H4 (cell line): ENCODE measurements around the gene ST6GALNAC2. TPM values are rescaled to one million over a fixed set of nuclear protein-coding genes. Genes with fewer than 3 reads are reported as not detected.

ENCODE experiments used
- DNase-seq: peaks from one replicate; pipeline ENCODE4 v3.0.0-alpha.2; 2015; ENCODE audit warnings: low spot score
- total RNA-seq: library from RNA; depleted of rRNA; stranded (reverse); fragments of >200 nt; shearing (Covaris generic); gene quantifications from 2 replicates; pipeline ENCODE4 v1.2.3, GENCODE V29; 2014

ST6GALNAC2 gene
- total RNA-seq, 1 experiment from 2014 or later: 0.14 TPM

DNA sequence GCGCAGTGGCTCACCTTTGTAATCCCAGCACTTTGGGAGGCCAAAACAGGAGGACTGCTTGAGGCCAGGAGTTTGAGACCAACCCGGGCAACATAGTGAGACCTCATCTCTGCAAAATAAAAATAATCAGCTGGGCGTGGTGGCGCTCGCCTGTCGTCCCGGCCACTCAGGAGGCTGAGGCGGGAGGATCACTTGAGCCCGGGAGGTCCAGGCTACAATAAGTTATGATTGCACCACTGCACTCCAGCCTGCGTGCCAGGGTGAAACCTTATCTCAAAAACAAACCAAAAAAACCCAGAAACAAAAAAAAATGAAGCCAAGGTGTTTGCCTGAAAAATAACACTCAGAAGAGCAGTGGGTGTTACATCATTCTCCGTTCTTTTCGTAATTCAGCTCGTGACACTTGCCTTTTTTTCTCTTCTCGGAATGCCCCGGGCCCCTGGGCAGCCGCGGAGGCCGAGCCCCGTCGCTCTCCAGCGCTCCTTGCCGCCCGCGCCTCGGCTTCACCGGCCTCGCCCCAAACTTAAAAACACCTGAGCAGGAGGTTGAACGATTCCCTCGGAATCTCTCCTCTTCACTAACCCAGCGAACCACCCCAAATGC is 28.8 kb downstream of the ST6GALNAC2 start:
- peak; percentile 40 for DNase-seq

DNA sequence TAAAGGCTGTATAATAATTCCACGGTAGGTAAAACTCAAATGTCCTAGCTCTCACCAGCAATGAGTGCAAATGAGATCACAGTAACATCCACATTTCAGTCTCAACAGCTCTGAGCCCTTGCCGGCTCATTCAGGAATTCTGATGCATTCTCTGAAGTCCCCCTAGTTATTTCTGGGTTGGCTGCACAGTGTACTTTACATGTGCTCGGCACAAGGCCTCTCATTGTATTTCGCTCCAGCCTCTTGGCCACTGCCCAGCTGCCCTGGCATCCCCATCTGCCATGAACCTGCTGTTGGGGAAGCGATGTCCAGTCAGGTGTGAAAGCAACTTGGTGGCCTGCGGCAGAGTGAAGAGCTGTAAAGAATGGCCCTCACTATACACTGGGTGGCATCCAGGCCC is 31.5 kb downstream of the ST6GALNAC2 start:
- DNase-seq: no peak

DNA sequence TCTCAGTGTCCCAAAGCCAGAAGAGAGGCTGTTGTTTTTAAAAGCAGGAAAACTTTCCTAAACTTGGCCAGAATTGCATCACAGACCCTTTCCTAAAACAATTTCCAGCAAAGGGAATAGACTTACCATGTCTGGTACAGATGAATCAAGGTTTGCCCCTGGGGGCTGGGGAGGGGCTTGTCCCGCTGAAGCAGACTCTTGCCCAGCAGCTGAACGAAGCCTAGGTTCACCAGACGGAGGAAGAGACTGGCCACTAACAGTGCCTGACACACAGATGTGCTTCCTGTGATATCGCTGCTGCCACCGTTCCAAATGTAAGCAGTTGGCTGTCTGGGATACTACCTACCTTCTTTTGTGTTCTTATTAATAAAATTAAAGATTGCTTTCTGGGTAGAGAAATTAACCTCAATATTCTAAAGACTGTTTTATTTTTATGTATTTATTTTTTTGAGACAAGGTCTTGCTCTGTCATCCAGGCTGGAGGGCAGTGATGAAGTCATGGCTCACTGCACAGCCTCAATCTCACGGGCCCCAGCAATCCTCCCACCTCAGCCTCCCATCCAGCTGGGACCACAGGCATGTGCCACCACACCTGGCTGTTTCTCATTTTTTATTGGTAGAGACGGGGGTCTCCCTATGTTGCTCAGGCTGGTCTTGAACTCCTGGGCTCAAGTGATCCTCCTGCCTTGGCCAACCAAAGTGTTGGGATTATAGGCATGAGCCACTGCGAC is 32.3 kb downstream of the ST6GALNAC2 start:
- DNase-seq: no peak

DNA sequence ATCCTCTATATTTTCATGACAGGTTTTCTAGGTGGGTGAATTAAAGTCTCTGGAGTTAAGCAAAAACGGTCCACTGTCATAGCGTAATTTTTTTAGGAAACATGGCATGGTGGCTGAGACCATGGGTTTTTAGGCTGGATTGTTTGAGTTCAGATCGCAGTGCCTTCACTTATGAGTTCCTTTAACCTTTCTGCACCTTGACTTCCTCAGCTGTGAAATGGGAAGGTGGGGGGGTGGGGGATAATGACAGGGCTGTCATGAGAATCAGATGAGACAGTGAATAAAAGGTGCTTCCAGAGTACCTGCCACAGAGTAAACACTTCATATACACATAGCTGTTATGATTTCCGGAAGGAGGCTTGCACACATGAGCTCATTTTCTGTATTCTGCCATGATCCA is 34.0 kb downstream of the ST6GALNAC2 start:
- no peak for DNase-seq

DNA sequence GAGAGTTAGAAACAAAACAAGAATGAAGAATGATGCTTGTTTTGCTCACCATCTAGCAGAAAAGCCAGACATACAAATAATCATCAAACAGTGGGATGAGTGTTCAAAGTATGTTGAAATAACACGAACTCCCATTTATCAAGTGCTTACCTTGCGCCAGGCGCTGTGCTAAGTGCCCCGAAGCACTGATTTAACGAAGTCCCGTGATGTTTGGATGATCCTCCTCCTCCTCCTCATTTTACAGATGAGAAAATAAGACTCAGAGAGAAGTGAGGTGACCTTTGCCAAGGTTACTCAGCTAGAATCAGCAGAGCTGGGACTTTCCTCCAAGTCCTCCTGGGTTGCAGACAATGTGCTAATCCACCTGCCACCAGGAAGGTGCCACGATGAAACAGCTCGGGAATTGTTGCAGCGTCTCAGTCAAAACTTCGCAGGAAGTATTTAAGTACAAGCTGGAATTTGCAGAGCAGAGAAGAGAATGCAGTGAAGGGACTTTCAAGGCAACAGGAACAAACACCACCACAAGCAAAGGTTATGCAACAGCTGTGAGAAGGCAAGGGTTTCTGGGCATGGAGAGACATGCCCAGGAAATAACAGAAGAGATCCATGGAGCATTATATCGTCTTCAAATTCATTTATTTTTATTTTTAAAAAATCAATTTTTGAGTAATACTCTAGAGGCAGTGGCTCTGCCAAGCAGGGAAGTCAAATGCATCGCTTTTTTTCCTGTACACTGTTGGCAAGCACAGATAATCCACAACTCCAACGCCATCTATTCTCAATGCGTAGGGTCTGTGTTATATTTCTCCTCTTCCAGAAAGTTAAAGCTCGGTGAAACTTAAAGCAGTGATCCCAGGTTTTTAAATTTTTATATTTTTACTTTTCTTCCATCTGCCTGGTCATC is 34.7 kb downstream of the ST6GALNAC2 start:
- peak; percentile 44 for DNase-seq

DNA sequence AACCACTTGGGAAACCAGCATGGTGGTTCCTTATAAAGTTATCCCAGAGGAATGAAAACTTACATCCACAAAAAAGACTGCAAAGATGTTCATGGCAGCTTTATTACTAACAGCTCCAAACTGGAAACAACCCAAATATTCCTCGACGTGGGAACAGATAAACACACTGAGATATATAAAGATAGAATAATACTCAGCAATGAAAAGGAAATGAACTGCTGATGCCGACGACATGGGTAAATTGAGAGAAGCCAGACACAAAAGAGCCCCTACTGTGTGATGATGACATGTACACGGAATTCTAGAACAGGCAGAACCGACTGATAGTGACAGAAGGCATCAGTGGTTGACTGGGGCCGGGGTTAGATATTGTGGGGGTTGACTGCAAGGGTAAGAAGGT is 36.1 kb downstream of the ST6GALNAC2 start:
- no peak for DNase-seq

DNA sequence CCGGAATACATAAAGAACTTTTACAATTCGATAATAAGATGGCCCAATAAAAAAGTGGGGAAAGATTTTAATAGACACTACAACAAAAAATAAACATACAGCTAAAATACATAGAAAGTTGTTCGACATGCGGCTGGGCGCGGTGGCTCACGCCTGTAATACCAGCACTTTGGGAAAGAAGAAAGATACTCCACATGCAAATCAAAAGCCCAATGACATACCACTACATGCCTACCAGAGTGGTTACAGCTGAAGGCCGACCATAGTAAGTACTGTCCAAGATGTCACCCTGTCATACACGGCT is 36.5 kb downstream of the ST6GALNAC2 start:
- no peak for DNase-seq

DNA sequence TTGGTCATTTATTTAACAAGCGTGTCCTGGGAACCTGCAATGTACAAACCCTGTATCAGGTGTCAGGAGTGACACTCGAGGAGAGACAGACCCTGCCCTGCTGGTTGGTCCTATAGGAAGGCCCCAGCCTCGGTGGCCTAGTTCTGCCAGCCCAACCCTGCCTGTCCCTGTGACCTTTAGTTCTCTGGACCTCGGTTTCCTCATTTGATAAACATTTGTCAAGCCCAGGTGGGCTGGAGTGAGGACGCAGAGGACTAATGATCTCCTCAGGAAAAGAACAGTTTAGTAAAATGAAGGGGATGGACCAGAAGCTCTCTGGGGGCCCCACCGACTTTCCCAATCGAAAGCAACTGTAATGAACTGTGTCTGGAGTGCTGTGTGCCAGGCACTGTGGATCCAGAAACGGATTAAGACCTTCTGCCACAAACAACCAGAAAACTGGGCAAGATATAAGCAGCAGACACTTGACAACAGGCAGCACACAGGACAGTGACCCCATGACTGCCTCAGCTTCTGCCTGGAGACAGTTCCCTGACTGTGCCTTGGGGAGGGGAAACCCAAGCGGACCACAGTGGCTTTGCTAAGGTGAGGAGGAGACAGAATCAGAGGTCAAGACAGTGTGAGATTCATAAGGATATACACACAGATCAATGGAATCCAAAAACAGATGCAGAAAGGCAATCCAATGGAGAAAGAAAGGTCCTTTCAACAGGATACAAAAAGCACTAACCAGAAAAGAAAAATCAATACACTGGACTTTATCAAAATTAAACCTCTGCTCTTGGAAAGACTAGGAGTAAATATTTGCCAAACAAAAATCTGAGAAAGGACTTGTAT is 37.1 kb downstream of the ST6GALNAC2 start:
- DNase-seq: no peak

DNA sequence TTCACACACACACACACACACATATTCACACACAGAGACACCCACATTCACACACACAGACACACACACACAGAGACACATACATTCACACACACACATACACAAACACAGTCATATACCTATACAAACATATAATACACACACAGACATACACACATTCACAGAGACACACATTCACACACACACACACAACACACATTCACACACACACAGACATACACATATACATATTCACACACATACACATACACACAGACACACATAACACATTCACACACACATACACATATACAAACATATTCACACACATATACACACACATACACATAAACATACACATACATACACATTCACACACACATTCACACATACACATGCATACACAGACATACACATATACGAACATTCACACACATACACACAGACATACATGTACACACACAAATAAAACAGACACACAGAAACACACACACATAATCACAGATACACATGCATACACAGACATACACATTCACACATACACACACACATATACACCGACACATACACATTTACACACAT is 37.9 kb downstream of the ST6GALNAC2 start:
- DNase-seq: no peak

DNA sequence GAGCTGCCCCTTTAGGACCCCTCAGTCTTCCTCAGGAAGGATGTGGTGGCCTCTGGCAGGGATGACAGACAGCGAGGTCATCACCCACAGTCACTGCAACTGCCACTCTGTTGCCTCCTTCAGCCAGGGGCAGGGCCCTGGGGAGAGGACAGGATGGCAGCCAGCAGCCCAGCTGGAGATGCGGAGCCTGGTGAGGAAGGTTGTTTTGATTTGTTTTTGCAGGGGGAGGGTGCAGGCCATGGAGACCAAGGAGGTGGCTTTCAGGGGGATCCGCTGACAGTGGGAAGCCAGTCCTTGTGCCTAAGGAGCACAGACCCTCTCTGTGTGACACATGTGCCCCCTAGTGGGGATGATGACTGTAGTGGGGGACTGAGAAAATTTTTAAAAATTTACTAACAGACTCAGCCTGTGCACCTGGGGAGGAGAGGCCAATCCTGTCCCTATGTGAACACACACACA is 38.4 kb downstream of the ST6GALNAC2 start:
- peak; percentile 88 for DNase-seq

DNA sequence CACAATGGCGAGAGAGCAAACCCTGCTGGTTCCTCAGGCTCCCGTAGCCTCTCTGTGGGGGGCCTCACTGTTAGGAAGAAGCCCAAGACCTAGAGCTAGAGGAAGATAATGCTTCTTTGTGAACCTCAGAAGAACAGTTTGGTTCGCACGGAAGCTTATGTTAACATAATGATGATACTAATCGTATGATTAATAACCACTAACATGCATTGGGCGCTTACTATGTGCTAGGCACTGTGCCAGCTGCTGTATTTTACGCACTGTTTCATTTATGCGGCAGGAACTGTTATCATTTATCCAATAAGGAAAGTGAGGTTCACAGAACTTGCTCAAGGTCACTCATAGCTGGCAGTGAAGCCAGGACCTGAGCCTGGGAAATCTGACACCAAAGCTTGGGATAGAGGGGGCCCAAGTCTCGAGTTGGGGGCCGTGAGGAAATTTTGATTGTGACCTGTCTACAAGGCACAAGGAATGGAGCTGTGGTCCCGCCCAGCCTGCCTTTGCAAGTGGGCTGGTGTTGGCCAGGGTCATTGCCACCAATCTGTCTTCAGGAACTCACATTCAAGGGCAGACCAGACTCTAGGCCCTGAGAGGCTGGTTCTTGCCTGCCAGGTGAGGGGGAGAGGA is 39.0 kb downstream of the ST6GALNAC2 start:
- peak; percentile 72 for DNase-seq

DNA sequence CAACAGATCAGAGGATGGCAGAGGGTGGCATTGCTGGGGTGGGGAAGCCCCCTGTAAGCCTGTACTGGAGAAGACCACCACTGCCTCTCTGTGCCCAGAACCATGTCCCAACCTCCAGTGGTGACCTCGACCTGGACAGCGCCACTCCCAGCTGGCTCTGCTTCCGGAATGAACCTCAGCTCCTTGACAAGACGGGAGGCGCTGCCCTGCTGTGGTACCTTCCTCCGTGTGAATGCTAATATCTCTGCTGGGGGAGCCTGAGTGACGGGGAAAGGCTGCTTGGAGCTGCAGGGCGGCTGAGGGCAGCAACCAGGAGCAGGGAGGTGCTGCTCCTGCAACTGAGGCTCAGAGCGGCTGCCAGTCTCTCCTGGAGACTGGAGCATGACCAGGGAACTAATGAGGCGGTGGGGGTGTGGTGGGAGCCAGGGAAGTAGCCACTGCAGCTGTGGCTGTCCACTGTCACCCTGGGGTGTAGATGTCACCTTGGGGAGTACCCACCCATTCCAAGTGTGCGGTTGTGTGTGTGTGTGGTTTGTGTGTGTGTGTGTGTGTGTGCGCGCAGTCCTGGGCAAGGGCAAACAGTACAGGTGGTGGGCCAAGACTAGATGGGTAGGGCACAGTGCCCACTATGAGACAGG is 39.6 kb downstream of the ST6GALNAC2 start:
- DNase-seq: no peak

DNA sequence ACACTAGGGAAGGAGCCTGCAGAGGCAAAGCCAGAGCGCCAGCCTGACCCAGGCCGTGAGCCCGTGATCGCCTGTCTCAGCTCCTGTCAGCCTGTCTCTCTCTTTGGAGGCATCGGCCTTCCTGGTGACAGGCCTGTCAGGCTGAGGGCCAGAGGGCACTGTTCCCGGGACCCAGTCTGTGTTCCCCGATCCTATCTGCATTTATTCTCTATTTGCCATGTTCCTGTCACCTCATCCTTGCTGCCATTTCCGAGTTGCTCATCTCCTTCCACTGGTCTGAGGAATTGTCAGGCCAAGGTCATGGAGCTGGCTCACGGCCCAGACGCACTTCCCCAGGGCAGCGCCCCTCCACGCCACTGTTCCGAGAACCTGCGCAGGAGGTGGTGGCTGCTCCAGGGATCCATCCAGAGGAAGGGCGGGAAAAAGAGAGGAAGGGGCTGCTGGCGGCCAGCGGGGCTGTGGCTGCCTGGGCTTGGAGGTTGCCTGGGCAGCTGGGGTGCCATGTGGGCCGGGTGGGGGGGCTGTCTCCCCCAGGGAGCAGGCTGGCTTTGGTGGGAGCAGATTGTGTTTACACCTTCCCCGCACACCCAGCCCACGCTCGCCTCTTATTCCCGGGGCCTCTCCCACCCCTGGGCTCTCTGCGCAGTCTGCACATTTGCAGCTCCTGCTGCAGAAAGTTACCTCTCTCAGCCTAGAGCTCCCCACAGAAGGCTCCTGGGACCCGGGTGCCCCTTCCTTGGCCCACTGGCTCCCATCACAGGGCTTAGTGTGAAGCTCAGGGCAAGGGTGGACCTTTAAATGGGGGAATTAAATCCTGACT is 40.9 kb downstream of the ST6GALNAC2 start:
- DNase-seq: no peak

DNA sequence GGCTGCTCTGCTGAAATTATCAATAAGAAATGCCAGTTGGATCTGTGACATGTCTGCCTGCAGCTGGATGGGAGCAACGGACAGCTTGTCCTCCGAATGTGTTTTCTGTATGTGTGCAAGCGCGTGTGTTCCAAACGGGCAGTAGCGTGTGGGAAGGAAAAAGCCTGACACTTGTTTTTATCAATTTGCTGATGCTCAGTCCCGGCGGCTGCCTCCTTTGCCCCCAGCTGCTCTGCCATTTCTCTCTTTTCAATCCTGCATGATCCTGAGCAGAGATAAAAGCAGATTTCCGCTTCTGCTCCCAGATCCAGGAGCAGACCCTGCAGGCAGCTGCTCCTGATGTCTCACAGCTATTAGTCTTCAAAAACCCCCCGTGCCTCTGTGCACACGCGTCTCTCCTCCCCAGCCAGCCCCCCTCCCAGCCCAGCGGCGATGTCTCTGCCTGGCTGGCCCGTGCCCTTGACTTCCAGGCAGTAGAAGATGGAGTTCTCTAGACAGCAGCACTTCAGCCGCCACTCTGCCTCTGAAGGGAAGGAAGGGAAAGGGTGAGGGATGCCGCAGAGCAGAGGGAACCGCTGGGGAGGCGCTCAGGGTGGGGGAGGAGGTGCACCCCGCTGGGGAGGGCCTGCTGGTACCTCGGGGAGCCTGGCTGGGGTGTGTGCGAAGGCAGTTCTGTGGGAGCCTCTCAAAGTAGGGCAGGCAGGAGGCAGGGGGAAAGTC is 41.7 kb downstream of the ST6GALNAC2 start:
- DNase-seq: no peak

DNA sequence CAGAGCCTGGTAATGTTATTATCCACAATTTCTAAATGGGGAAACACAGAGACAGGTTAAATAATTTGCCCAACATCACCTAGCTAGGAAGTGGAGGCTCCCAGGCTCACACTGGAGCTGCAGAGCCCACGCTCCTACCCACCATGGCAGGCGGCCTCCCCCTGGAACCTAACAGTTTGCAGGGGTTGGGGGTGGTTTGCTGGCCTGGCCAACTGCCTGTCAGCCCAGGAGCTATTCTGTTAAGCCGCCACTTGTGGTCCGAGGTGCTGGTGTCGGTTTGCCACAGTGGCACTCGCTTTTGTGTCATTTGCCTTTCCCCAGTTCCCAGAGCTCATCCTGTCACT is 42.2 kb downstream of the ST6GALNAC2 start:
- DNase-seq: no peak

DNA sequence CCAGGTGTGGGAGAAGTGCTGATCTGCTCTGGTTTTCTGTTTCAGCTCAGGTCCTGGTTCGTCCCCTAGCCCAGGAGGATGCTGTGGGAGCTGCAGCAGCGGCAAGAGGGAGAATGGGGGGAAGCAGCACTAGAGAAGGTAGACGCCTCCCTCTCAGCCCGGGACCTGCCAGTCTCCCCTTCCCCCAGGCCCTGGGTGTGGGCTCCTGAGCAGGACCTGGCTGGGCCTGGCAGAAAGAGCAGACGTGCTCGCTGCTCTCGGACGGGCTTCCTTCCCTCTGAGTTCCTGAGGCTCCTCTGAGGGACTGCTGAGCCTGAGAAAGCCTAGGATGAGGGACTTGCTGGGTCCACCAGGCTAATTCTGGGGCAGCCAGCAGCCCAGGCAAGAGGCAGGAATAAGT is 42.7 kb downstream of the ST6GALNAC2 start:
- DNase-seq: no peak

DNA sequence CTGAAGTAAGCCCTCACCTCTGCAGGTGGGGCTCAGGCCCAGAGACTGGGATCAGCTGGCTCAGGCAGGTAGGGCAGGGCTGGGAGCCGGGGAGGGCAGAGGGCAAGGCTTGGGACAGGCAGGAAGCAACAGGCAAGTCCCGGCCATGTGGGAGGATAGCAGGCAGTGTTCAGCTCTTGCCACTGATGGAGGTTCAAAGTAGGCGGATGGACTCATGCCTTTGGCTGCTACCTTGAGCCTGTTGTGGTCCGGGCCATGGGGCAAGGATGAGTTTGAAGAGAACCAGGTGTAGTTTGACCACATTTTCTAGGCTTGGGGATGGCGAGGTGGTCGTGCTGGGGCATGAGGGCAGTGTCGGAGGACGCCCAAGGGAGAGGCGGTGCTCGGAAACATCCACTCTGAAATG is 43.1 kb downstream of the ST6GALNAC2 start:
- no peak for DNase-seq

DNA sequence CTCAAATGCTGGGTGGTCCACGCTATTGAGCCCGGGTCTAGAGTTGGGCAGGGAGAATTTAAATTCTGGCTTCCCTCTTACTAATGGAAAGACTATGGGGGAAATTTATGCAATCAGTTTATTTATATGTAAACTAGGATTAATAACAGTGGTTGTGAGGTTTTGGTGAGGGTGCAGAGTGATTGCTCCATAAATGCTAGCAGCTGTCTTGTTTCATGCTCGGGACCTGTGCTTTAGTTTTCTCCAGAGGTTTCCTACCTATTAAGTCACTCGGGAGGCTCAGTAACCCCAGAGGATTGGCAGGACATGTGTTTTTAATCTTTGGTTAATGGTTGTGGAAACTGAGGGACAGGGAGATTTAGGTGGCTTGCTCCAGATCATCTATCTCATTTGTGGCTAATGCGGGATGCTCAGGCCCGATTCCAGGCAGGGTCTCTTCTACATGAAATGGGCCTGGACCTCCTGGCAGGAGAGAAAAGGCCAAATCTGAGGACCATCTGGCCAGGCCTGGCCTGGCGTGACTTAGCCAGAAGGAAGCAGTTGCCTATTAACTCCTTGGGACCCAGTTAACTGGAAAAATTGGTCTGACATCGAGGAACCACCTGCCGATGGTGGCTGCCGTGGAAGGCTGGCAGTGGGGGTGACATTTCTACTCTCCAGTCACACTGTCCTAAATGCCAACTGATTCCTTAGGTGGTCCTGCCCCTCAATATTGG is 43.8 kb downstream of the ST6GALNAC2 start:
- DNase-seq: no peak
